Left lung (tissue), 10 donors: ENCODE results near the gene SESN1. TPM values are rescaled to one million over a fixed set of nuclear protein-coding genes. Genes with fewer than 3 reads are reported as not detected.
A peak's percentile ranks its signal among the peaks of the same experiment; 100 is the strongest.

Experiments used
- ATAC-seq: fragments of 200-7000 bp; cut with Tn5 transposase; one replicate; pipeline ENCODE4 v1.9.1; 2020; ENCODE audit warnings: moderate library complexity
- DNase-seq, 4 donors: peaks; one replicate each; pipeline ENCODE4 v3.0.0-alpha.2; 2013 to 2020
- H3K27ac ChIP-seq, 2 donors: fragments of 200-600 bp; sonication (generic) in 1 of 2; one replicate each; pipeline versions ENCODE4 v1.5.0 to v1.8.0; 2020 to 2021
- H3K27me3 ChIP-seq, 2 donors: fragments of 200-600 bp; sonication (generic) in 1 of 2; one replicate each; pipeline versions ENCODE4 v1.5.0 to v1.8.0; 2020 to 2021
- H3K36me3 ChIP-seq, 2 donors: fragments of 200-600 bp; sonication (generic) in 1 of 2; one replicate each; pipeline versions ENCODE4 v1.5.0 to v1.8.0; 2020 to 2021
- H3K4me1 ChIP-seq, 2 donors: fragments of 200-600 bp; one replicate each; pipeline ENCODE4 v1.8.0; 2021
- H3K4me3 ChIP-seq, 2 donors: fragments of 200-600 bp; sonication (generic) in 1 of 2; one replicate each; pipeline versions ENCODE4 v1.5.0 to v1.8.0; 2020 to 2021; ENCODE audit warnings: mild to moderate bottlenecking in 1 of 2
- H3K9me3 ChIP-seq, 2 donors: fragments of 200-600 bp; sonication (generic) in 1 of 2; one replicate each; pipeline versions ENCODE4 v1.5.0 to v1.8.0; 2020 to 2021
- CTCF ChIP-seq, 2 donors: fragments of 200-600 bp; sonication (generic) in 1 of 2; IDR thresholded peaks; one replicate each; pipeline versions ENCODE4 v1.5.0 to v1.8.0; 2021; ENCODE audit warnings: antibody characterized with exemption in 2 of 2
- intact Hi-C, 2 donors: fragments of 100-400 bp; cut with DNase I; formaldehyde crosslinking; loops; one replicate each; pipeline versions ENCODE4 v1.11.2 to v1.14.2; 2022
- polyA plus RNA-seq, 6 donors: library from polyadenylated mRNA; unstranded; fragments of 120-200 nt; gene quantifications; one replicate each; pipeline ENCODE4 v1.2.1, GENCODE V29; 2013; ENCODE audit not compliant: insufficient read length in 6 of 6
- total RNA-seq, 2 donors: library from RNA; stranded (reverse); fragmentation: NEBNext Ultra II Directional; extraction: Animal tissue kit (Norgen Biotek cat#: 25700); gene quantifications; one replicate each; pipeline ENCODE4 v1.2.1, GENCODE V29; 2021
- donor health status: DM: no; HTN: yes; CAD: no.
- donor health status: DM: no; HTN: no; CAD: no.

The SESN1 gene
- total and polyA plus RNA-seq, 8 donors, result 20.5 to 90.5 (median 65.7) TPM

- TF ChIP-seq CTCF (IDR thresholded peaks at IDR 0.05), result no peak
- no peak for DNase-seq
Measured at GRCh38 chr6:109074133-109074415, 20.6 kb downstream of the SESN1 start.

GRCh38 chr6:109073344-109074132 is 21.1 kb downstream of the SESN1 start:
- Histone ChIP-seq H3K27ac (no peak overlapping the region), H3K9me3 (no peaks in the 10 kb centered on the region), H3K4me1 (peaks cover 0 to 26% of the 10 kb centered on the region in 2 donors), H3K4me3 (no peak overlapping the region), H3K36me3 (no peaks in the 10 kb centered on the region), H3K27me3 (no peaks in the 10 kb centered on the region)
- intact Hi-C loops, result loop anchor here (5.0 to 10.0 kb wide), 2 partner anchors 529 to 531 kb away; no protein-coding TSS in a partner anchor
- peak; percentile 88 for ATAC-seq
- peak; percentile 39 to 55 for TF ChIP-seq CTCF (IDR thresholded peaks at IDR 0.05)
- peak in 2 of 4 donors; percentile 73 to 87 for DNase-seq

More at GRCh38 chr6:109074133-109074415, 20.6 kb downstream of the SESN1 start:
- Histone ChIP-seq H3K27me3 (no peaks in the 10 kb centered on the region), H3K36me3 (no peaks in the 10 kb centered on the region), H3K27ac (no peak overlapping the region), H3K4me3 (no peak overlapping the region), H3K4me1 (peaks cover 0 to 26% of the 10 kb centered on the region in 2 donors), H3K9me3 (no peaks in the 10 kb centered on the region)
- intact Hi-C loops, result loop anchor here (5.0 to 10.0 kb wide), 2 partner anchors 529 to 532 kb away; no protein-coding TSS in a partner anchor
- ATAC-seq, result no peak

GRCh38 chr6:109071125-109071917 is 23.3 kb downstream of the SESN1 start:
- Histone ChIP-seq H3K4me1 (peaks cover 0 to 26% of the 10 kb centered on the region in 2 donors), H3K4me3 (no peak overlapping the region), H3K9me3 (no peaks in the 10 kb centered on the region), H3K27ac (no peak overlapping the region), H3K27me3 (no peaks in the 10 kb centered on the region), H3K36me3 (no peaks in the 10 kb centered on the region)
- no peak for TF ChIP-seq CTCF (IDR thresholded peaks at IDR 0.05)
- ATAC-seq (peak; percentile 38), DNase-seq (no peak)
- intact Hi-C loops, result loop anchor here (5.0 to 10.0 kb wide), 2 partner anchors 527 to 529 kb away; no protein-coding TSS in a partner anchor

- Histone ChIP-seq H3K4me3 (no peak overlapping the region), H3K27me3 (no peaks in the 10 kb centered on the region), H3K36me3 (no peaks in the 10 kb centered on the region), H3K9me3 (no peaks in the 10 kb centered on the region), H3K27ac (no peak overlapping the region), H3K4me1 (peaks cover 0 to 26% of the 10 kb centered on the region in 2 donors)
- ATAC-seq (no peak), DNase-seq (no peak)
- intact Hi-C loops, result loop anchor here (5.0 to 10.0 kb wide), 3 partner anchors 175 to 527 kb away; no protein-coding TSS in a partner anchor
- TF ChIP-seq CTCF (IDR thresholded peaks at IDR 0.05), result no peak
Measured at GRCh38 chr6:109069746-109070145, 24.9 kb downstream of the SESN1 start.
